T-cell (primary cell): Measurements from ENCODE around the gene OPRL1. TPM values are rescaled to one million over a fixed set of nuclear protein-coding genes. Genes with fewer than 3 reads are reported as not detected.

Experiments used
- ATAC-seq, 4 experiments: fragments of 200-7000 bp in 3 of 4; fragments of 150-1000 bp in 1 of 4; cut with Tn5 transposase; replicated peaks in 1 of 4; 1 replicate in 3 of 4; 2 replicates in 1 of 4; pipeline ENCODE4 v1.10.0; 2021; ENCODE audit warnings: moderate library complexity in 3 of 4, mild to moderate bottlenecking in 2 of 4, moderate number of reproducible peaks in 1 of 4
- CTCF ChIA-PET, 2 donors: fragments of 300-600 bp; sonication (Branson Sonifier 250); formaldehyde crosslinking; loops; one replicate each; lab custom pipeline; 2022; ENCODE audit warnings: antibody characterized with exemption in 2 of 2; lab: Charles Lee
- POLR2A ChIA-PET, 2 donors: fragments of 300-600 bp; sonication (Branson Sonifier 250); formaldehyde crosslinking; loops; one replicate each; lab custom pipeline; 2022; ENCODE audit warnings: antibody characterized with exemption in 2 of 2; lab: Charles Lee
- DNase-seq, 35 experiments: peaks; one replicate each; pipeline versions ENCODE4 v3.0.0 to v3.0.0-alpha.2; 2013 to 2023
- H3K27ac ChIP-seq: one replicate; pipeline ENCODE4 v1.5.1; 2013; ENCODE audit warnings: low read length
- H3K27me3 ChIP-seq, 2 experiments: replicated peaks in 1 of 2; 1 replicate in 1 of 2; 2 replicates in 1 of 2; pipeline versions ENCODE4 v1.6.1 to v1.7.0; 2013; ENCODE audit warnings: low read length in 1 of 2, mixed read lengths in 1 of 2; ENCODE audit not compliant: control insufficient read depth in 2 of 2, insufficient read depth in 2 of 2; ENCODE audit errors: extremely low read depth in 1 of 2
- H3K36me3 ChIP-seq, 2 donors: 1 replicate in 1 of 2; 2 replicates in 1 of 2; pipeline versions ENCODE4 v1.6.1 to v1.7.0; 2013; ENCODE audit warnings: low read length in 1 of 2; ENCODE audit not compliant: control insufficient read depth in 2 of 2, insufficient read depth in 1 of 2; ENCODE audit errors: extremely low read depth in 1 of 2
- H3K4me1 ChIP-seq, 2 experiments: 1 replicate in 1 of 2; 2 replicates in 1 of 2; pipeline versions ENCODE4 v1.6.1 to v1.7.0; 2013; ENCODE audit warnings: low read length in 2 of 2, mixed read lengths in 1 of 2; ENCODE audit not compliant: insufficient read depth in 2 of 2, control insufficient read depth in 1 of 2; ENCODE audit errors: extremely low read depth in 1 of 2
- H3K4me3 ChIP-seq, 2 donors: 1 replicate in 1 of 2; 2 replicates in 1 of 2; pipeline versions ENCODE4 v1.5.1 to v1.7.0; 2013; ENCODE audit warnings: mild to moderate bottlenecking in 2 of 2, low read length in 1 of 2, moderate library complexity in 1 of 2; ENCODE audit not compliant: control insufficient read depth in 1 of 2; ENCODE audit errors: extremely low read depth in 1 of 2
- H3K9me3 ChIP-seq: 2 replicates; pipeline ENCODE4 v1.7.0; 2013
- H3K27ac Mint-ChIP-seq, 2 donors: one replicate each; pipeline ENCODE4 v1.8.0; 2020 to 2021; ENCODE audit warnings: mild to moderate bottlenecking in 2 of 2, mixed read lengths in 2 of 2
- H3K27me3 Mint-ChIP-seq, 2 donors: one replicate each; pipeline ENCODE4 v1.8.0; 2021 to 2022; ENCODE audit warnings: mixed read lengths in 2 of 2
- H3K36me3 Mint-ChIP-seq: one replicate; pipeline ENCODE4 v1.8.0; 2021; ENCODE audit warnings: mixed read lengths
- H3K4me1 Mint-ChIP-seq, 3 donors: one replicate each; pipeline ENCODE4 v1.8.0; 2020 to 2022; ENCODE audit warnings: mixed read lengths in 3 of 3, mild to moderate bottlenecking in 1 of 3
- H3K4me3 Mint-ChIP-seq, 3 donors: one replicate each; pipeline ENCODE4 v1.8.0; 2020 to 2022; ENCODE audit warnings: mild to moderate bottlenecking in 3 of 3, mixed read lengths in 3 of 3, moderate library complexity in 3 of 3
- H3K9me3 Mint-ChIP-seq, 3 donors: one replicate each; pipeline ENCODE4 v1.8.0; 2020 to 2022; ENCODE audit warnings: mixed read lengths in 3 of 3
- WGBS: methylation state at CpG from one replicate; pipeline ENCODE4 v1.1.5; 2013; ENCODE audit warnings: missing lambda C conversion rate; ENCODE audit not compliant: insufficient coverage; 5-methylcytosine and 5-hydroxymethylcytosine counted together
- total RNA-seq, 35 experiments: library from RNA in 6 of 35; stranded (reverse) in 6 of 35; fragments of 120-200 nt in 1 of 35; gene quantifications; one replicate each; pipeline versions ENCODE4 v1.2.1 to v1.2.4 and lab custom pipeline; 2013 to 2026

OPRL1 gene
- total RNA-seq, 5 donors from 2014 or later (not counting 1 experiment from before 2014, with no cell fraction given), result 1.1 to 1.9 (median 1.5) TPM

DNA sequence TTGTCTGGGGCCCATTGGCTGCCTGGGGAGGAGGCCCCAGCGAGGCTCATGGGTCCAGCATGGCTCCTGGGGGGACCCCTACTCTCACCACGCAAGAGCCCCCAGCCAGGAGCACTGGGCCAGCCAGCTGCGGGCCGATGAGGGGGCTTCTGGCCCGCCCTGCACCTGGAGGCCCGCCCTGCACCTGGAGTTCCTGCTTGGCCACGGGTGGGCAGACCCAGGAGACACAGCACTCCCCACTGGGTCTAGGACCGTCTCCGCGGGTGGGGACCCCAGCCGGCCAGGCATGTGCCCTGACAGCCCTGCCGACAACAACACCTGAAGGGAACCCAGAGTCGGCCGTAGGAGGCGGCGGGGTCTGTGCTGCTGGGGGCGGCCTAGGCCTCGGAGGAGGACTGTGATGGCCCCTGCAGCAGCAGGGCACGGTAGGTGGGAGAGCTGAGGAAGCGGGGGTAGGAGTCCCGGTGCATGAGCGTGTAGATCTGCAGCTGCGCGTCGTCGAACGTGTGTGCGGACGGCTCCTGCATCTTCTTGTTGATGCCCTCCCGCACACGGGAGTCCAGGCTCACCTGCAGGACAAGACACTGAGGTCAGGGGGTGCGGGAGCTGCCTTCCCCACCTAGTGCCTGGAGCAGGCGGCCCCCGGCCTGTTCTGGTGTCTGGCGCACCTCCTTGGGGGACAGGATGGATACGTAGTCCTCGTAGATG is 6.3 kb upstream of the OPRL1 start:
- CTCF ChIA-PET, result no interaction called here
- no peak overlapping the region for H3K4me3 Mint-ChIP-seq
- Histone ChIP-seq H3K9me3 (no peaks in the 10 kb centered on the region), H3K36me3 (peaks cover 9 to 42% of the 10 kb centered on the region in 2 donors), H3K4me1 (peaks cover 8 to 56% of the 10 kb centered on the region in 2 experiments), H3K27ac (no peak overlapping the region), H3K27me3 (no peaks in the 10 kb centered on the region), H3K4me3 (no peak overlapping the region)
- ATAC-seq (no peak), DNase-seq (no peak)
- peaks cover 13 to 34% (median 18%) of the 10 kb centered on the region in 3 donors for H3K4me1 Mint-ChIP-seq
- H3K36me3 Mint-ChIP-seq, result peaks cover 3% of the 10 kb centered on the region
- no peaks in the 10 kb centered on the region for H3K27me3 Mint-ChIP-seq
- WGBS, result 96% methylated on average over 32 of the region's 37 CpGs
- no peaks in the 10 kb centered on the region for H3K9me3 Mint-ChIP-seq
- POLR2A ChIA-PET, result no interaction called here
- H3K27ac Mint-ChIP-seq, result no peak overlapping the region

- peaks cover 9 to 42% of the 10 kb centered on the region in 2 donors for H3K36me3 ChIP-seq
- POLR2A ChIA-PET, result no interaction called here
- no peak overlapping the region for H3K4me3 Mint-ChIP-seq
- H3K27me3 ChIP-seq, result no peaks in the 10 kb centered on the region
- no peaks in the 10 kb centered on the region for H3K9me3 ChIP-seq
- H3K4me1 ChIP-seq, result peaks cover 8 to 56% of the 10 kb centered on the region in 2 experiments
- peaks cover 13 to 32% (median 22%) of the 10 kb centered on the region in 3 donors for H3K4me1 Mint-ChIP-seq
- no peak overlapping the region for H3K27ac ChIP-seq
- 94% methylated on average over 27 of the region's 28 CpGs for WGBS
- ATAC-seq (no peak), DNase-seq (no peak)
- no peaks in the 10 kb centered on the region for H3K27me3 Mint-ChIP-seq
- H3K4me3 ChIP-seq, result no peak overlapping the region
- CTCF ChIA-PET, result no interaction called here
- H3K9me3 Mint-ChIP-seq, result no peaks in the 10 kb centered on the region
- peak overlapping the region in 1 of 2 donors; percentile 27 for H3K27ac Mint-ChIP-seq
- H3K36me3 Mint-ChIP-seq, result peaks cover 3% of the 10 kb centered on the region
These were observed 5.6 kb upstream of the OPRL1 start for GRCh38 chr20:64074184-64074789.

GRCh38 chr20:64074963-64075362 is 4.9 kb upstream of the OPRL1 start:
- POLR2A ChIA-PET, result no interaction called here
- CTCF ChIA-PET, result interaction anchor here in 1 of 2 donors (0.7 kb wide), 1 partner anchor 28 kb away, joined by 10 read pairs; no protein-coding TSS in a partner anchor
- Histone ChIP-seq H3K9me3 (no peaks in the 10 kb centered on the region), H3K27me3 (no peaks in the 10 kb centered on the region), H3K4me3 (no peak overlapping the region), H3K36me3 (peaks cover 9 to 42% of the 10 kb centered on the region in 2 donors), H3K27ac (no peak overlapping the region), H3K4me1 (peaks cover 8 to 50% of the 10 kb centered on the region in 2 experiments)
- Mint-ChIP-seq H3K27me3 (no peaks in the 10 kb centered on the region), H3K9me3 (no peaks in the 10 kb centered on the region), H3K4me1 (peaks cover 13 to 29% (median 22%) of the 10 kb centered on the region in 3 donors), H3K4me3 (no peak overlapping the region), H3K36me3 (peaks cover 3% of the 10 kb centered on the region), H3K27ac (peak overlapping the region in 1 of 2 donors; percentile 22)
- 99% methylated on average over 8 of the region's 8 CpGs for WGBS
- DNase-seq, result no peak
- ATAC-seq, result no peak

DNA sequence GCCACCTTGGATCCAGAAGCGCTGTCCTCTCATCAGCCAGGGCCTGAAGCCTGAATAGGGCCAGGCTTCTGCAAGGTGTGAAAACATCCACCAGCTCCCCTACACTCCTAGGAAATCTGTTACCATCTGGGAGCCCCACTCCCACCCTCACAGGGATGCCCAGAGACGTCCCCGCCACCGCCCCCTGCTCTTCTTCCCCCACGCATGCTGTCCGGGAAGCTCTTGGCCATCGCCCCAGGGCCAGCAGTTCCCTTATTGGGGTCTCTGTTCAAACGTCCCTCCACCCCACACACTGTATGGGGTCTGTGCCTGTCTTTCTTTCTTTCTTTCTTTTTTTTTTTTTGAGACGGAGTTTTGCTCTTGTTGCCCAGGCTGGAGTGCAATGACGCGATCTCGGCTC is 4.3 kb upstream of the OPRL1 start:
- no peak overlapping the region for H3K27ac ChIP-seq

GRCh38 chr20:64076061-64076997 is 3.6 kb upstream of the OPRL1 start:
- Mint-ChIP-seq H3K4me1 (peaks cover 25 to 34% (median 26%) of the 10 kb centered on the region in 3 donors), H3K4me3 (peak overlapping the region in 2 of 3 donors; percentile 21 to 91), H3K36me3 (peaks cover 3% of the 10 kb centered on the region), H3K27me3 (no peaks in the 10 kb centered on the region), H3K9me3 (no peaks in the 10 kb centered on the region), H3K27ac (peak overlapping the region; percentile 71 to 94)
- Histone ChIP-seq H3K9me3 (no peaks in the 10 kb centered on the region), H3K27me3 (no peaks in the 10 kb centered on the region), H3K36me3 (peaks cover 9 to 42% of the 10 kb centered on the region in 2 donors), H3K4me1 (peaks cover 15 to 54% of the 10 kb centered on the region in 2 experiments), H3K27ac (peak overlapping the region; percentile 76), H3K4me3 (peak overlapping the region; percentile 90 to 97)
- POLR2A ChIA-PET, result no interaction called here
- CTCF ChIA-PET, result no interaction called here
- ATAC-seq (no peak), DNase-seq (no peak)
- 88% methylated on average over 16 of the region's 22 CpGs for WGBS

More for the DNA sequence above, 4.3 kb upstream of the OPRL1 start:
- Histone ChIP-seq H3K9me3 (no peaks in the 10 kb centered on the region), H3K4me3 (no peak overlapping the region), H3K4me1 (peaks cover 13 to 51% of the 10 kb centered on the region in 2 experiments), H3K36me3 (peaks cover 9 to 42% of the 10 kb centered on the region in 2 donors), H3K27me3 (no peaks in the 10 kb centered on the region)
- ATAC-seq (no peak), DNase-seq (no peak)
- 98% methylated on average over 7 of the region's 12 CpGs for WGBS
- ChIA-PET CTCF (no interaction called here), POLR2A (no interaction called here)
- Mint-ChIP-seq H3K4me3 (peak overlapping the region in 1 of 3 donors; percentile 91), H3K27me3 (no peaks in the 10 kb centered on the region), H3K9me3 (no peaks in the 10 kb centered on the region), H3K36me3 (peaks cover 3% of the 10 kb centered on the region), H3K4me1 (peaks cover 18 to 34% (median 25%) of the 10 kb centered on the region in 3 donors), H3K27ac (peak overlapping the region; percentile 22 to 43)

GRCh38 chr20:64077094-64077493 is 2.8 kb upstream of the OPRL1 start:
- no peaks in the 10 kb centered on the region for H3K27me3 Mint-ChIP-seq
- peaks cover 31 to 36% (median 33%) of the 10 kb centered on the region in 3 donors for H3K4me1 Mint-ChIP-seq
- Histone ChIP-seq H3K4me1 (peaks cover 18 to 56% of the 10 kb centered on the region in 2 experiments), H3K36me3 (peaks cover 9 to 38% of the 10 kb centered on the region in 2 donors), H3K9me3 (no peaks in the 10 kb centered on the region), H3K27me3 (no peaks in the 10 kb centered on the region), H3K4me3 (peak overlapping the region; percentile 90 to 97), H3K27ac (peak overlapping the region; percentile 76)
- no peaks in the 10 kb centered on the region for H3K9me3 Mint-ChIP-seq
- H3K4me3 Mint-ChIP-seq, result peak overlapping the region; percentile 83 to 91 (median 88)
- WGBS, result 10% methylated on average over 7 of the region's 8 CpGs
- DNase-seq, result peak in 7 of 35 experiments; percentile 20 to 57 (median 31)
- POLR2A ChIA-PET, result no interaction called here
- CTCF ChIA-PET, result no interaction called here
- H3K36me3 Mint-ChIP-seq, result peaks cover 3% of the 10 kb centered on the region
- H3K27ac Mint-ChIP-seq, result peak overlapping the region; percentile 89 to 94
- peak in 2 of 4 experiments; percentile 10 to 21 for ATAC-seq
